ENCODE results near the gene CPNE5. TPM values are rescaled to one million over a fixed set of nuclear protein-coding genes. Genes with fewer than 3 reads are reported as not detected.

Gene CPNE5
- total and polyA plus RNA-seq, 2 donors (not counting 1 experiment from before 2014, with no cell fraction given): 0.02 TPM; not detected in 1

- H3K36me3 ChIP-seq (ENCODE audit: control insufficient read depth, insufficient read depth, low read length): no peaks in the 10 kb centered on the region
- DNase-seq (ENCODE audit: low read depth in 2 of 2): no peak
- TF ChIP-seq, protein P1, sequence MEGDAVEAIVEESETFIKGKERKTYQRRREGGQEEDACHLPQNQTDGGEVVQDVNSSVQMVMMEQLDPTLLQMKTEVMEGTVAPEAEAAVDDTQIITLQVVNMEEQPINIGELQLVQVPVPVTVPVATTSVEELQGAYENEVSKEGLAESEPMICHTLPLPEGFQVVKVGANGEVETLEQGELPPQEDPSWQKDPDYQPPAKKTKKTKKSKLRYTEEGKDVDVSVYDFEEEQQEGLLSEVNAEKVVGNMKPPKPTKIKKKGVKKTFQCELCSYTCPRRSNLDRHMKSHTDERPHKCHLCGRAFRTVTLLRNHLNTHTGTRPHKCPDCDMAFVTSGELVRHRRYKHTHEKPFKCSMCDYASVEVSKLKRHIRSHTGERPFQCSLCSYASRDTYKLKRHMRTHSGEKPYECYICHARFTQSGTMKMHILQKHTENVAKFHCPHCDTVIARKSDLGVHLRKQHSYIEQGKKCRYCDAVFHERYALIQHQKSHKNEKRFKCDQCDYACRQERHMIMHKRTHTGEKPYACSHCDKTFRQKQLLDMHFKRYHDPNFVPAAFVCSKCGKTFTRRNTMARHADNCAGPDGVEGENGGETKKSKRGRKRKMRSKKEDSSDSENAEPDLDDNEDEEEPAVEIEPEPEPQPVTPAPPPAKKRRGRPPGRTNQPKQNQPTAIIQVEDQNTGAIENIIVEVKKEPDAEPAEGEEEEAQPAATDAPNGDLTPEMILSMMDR (conservative IDR thresholded peaks at IDR 0.05 in 1 of 2, IDR thresholded peaks at IDR 0.05 in 1 of 2; ENCODE audit: low read depth in 1 of 2, low read length in 2 of 2): no peak
- no peak for TF ChIP-seq EZH2 (IDR thresholded peaks at IDR 0.05; ENCODE audit: low read length, missing control alignments)
Observed at GRCh38 chr6:36742146-36742545, 97.1 kb downstream of the CPNE5 start.

DNA sequence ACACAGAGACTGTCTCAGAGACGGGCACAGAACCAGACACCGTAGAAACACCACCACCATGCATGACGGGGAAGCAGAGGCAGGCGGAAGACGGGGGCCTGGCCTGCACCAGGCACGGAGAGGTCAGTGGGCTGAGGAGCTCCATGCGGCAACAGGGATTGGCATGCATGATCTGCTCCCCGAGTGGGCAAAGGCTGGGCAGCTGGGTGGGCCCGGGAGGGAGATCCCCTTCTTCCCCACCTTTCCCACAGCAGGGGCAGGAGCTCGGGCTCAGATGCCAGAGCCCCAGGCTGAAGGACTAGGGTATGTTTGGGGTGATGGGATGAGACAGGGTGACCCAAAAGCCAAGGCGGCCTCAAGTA is 98.4 kb downstream of the CPNE5 start:
- H3K79me2 ChIP-seq (ENCODE audit: control insufficient read depth, insufficient read depth, low read length): no peaks in the 10 kb centered on the region
- no peaks in the 10 kb centered on the region for H3K9me3 ChIP-seq (ENCODE audit: control insufficient read depth, insufficient read depth, low read depth, low read length)
- no peak overlapping the region for H3K4me3 ChIP-seq (replicated peaks in 1 of 4; ENCODE audit: control extremely low read depth in 1 of 4, insufficient read depth in 1 of 4, low read depth in 3 of 4, low read length in 4 of 4)
- H4K20me1 ChIP-seq (ENCODE audit: control insufficient read depth, extremely low read depth, insufficient read depth, low read length): no peaks in the 10 kb centered on the region
- no peak overlapping the region for H3K27ac ChIP-seq (ENCODE audit: insufficient read depth, low read length)
- TF ChIP-seq EZH2 (IDR thresholded peaks at IDR 0.05; ENCODE audit: low read length, missing control alignments): no peak
- TF ChIP-seq, protein P1 (conservative IDR thresholded peaks at IDR 0.05 in 1 of 2, IDR thresholded peaks at IDR 0.05 in 1 of 2; ENCODE audit: low read depth in 1 of 2, low read length in 2 of 2): no peak
- H3K4me2 ChIP-seq (ENCODE audit: extremely low read depth, insufficient read depth, low read length): no peak overlapping the region
- peaks cover 3% of the 10 kb centered on the region for H3K4me1 ChIP-seq (ENCODE audit: control insufficient read depth, extremely low read depth, insufficient read depth, low read length)
- no peaks in the 10 kb centered on the region for H3K36me3 ChIP-seq (ENCODE audit: control insufficient read depth, insufficient read depth, low read length)
- H2AFZ ChIP-seq (ENCODE audit: low read length): no peak overlapping the region
- no peak overlapping the region for H3K9ac ChIP-seq (ENCODE audit: insufficient read depth, low read length)
- no peak for DNase-seq (ENCODE audit: low read depth in 2 of 2)
- H3K27me3 ChIP-seq (ENCODE audit: control insufficient read depth, insufficient read depth, low read length): peaks cover under 1% of the 10 kb centered on the region

More at GRCh38 chr6:36742146-36742545, 97.1 kb downstream of the CPNE5 start:
- Histone ChIP-seq H3K9me3 (ENCODE audit: control insufficient read depth, insufficient read depth, low read depth, low read length) (no peaks in the 10 kb centered on the region), H3K4me2 (ENCODE audit: extremely low read depth, insufficient read depth, low read length) (no peak overlapping the region), H3K79me2 (ENCODE audit: control insufficient read depth, insufficient read depth, low read length) (no peaks in the 10 kb centered on the region), H2AFZ (ENCODE audit: low read length) (no peak overlapping the region), H3K4me1 (ENCODE audit: control insufficient read depth, extremely low read depth, insufficient read depth, low read length) (no peaks in the 10 kb centered on the region), H3K4me3 (replicated peaks in 1 of 4; ENCODE audit: control extremely low read depth in 1 of 4, insufficient read depth in 1 of 4, low read depth in 3 of 4, low read length in 4 of 4) (no peak overlapping the region), H3K27me3 (ENCODE audit: control insufficient read depth, insufficient read depth, low read length) (peaks cover 2% of the 10 kb centered on the region), H3K9ac (ENCODE audit: insufficient read depth, low read length) (no peak overlapping the region), H3K27ac (ENCODE audit: insufficient read depth, low read length) (no peak overlapping the region), H4K20me1 (ENCODE audit: control insufficient read depth, extremely low read depth, insufficient read depth, low read length) (no peaks in the 10 kb centered on the region)

DNA sequence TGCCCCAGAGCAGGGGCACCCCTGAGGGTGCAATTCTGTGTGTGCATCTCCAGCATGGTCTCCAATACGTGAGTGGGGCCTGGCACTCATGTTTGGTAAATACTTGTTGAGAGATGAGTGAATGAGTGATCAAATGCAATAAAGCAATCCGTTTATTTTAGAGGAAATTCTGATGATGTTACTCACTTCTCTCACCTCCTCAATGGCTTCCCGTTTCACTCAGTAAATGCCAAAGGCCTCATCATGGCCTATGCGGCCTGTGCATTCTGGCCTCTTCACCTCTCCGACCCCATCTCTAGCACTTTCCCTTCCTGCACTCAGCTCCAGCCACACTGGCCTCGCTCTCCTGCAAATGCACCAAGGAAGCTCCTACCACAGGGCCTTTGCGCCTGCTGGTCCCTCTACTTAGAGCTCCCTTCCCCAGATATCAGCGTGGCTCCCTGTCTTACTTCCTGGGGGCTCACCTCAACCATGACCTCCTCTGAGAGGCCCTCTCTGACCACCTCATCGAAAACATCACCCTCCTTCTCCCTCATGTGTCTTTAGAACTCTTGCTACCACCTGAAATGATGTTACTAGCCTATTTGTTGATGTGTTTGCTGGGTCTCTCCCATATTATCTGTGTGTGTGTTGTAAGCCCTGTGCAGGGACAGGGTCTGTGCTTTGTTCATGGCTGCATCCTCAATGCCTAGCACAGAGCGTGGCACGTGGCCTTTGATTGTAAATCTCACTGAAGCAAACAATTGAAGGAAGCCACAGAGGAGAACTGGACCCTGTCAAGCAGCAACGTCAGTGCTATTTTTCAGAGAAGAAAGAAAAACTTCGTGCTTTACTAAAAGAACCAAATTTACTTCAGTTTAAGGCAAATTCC is 99.1 kb downstream of the CPNE5 start:
- Histone ChIP-seq H3K79me2 (ENCODE audit: control insufficient read depth, insufficient read depth, low read length) (no peaks in the 10 kb centered on the region), H3K9ac (ENCODE audit: insufficient read depth, low read length) (no peak overlapping the region), H3K4me2 (ENCODE audit: extremely low read depth, insufficient read depth, low read length) (no peak overlapping the region), H4K20me1 (ENCODE audit: control insufficient read depth, extremely low read depth, insufficient read depth, low read length) (no peaks in the 10 kb centered on the region), H3K4me1 (ENCODE audit: control insufficient read depth, extremely low read depth, insufficient read depth, low read length) (peaks cover 7% of the 10 kb centered on the region), H3K27ac (ENCODE audit: insufficient read depth, low read length) (no peak overlapping the region), H3K4me3 (replicated peaks in 1 of 4; ENCODE audit: control extremely low read depth in 1 of 4, insufficient read depth in 1 of 4, low read depth in 3 of 4, low read length in 4 of 4) (no peak overlapping the region), H3K36me3 (ENCODE audit: control insufficient read depth, insufficient read depth, low read length) (no peaks in the 10 kb centered on the region), H2AFZ (ENCODE audit: low read length) (no peak overlapping the region), H3K27me3 (ENCODE audit: control insufficient read depth, insufficient read depth, low read length) (no peaks in the 10 kb centered on the region), H3K9me3 (ENCODE audit: control insufficient read depth, insufficient read depth, low read depth, low read length) (no peaks in the 10 kb centered on the region)
- DNase-seq (ENCODE audit: low read depth in 2 of 2): no peak
- TF ChIP-seq, protein P1 (conservative IDR thresholded peaks at IDR 0.05 in 1 of 2, IDR thresholded peaks at IDR 0.05 in 1 of 2; ENCODE audit: low read depth in 1 of 2, low read length in 2 of 2): no peak
- no peak for TF ChIP-seq EZH2 (IDR thresholded peaks at IDR 0.05; ENCODE audit: low read length, missing control alignments)
